Retinal pigment epithelial cell (primary cell): Measurements from ENCODE around the gene SMPX.
A peak's percentile ranks its signal among the peaks of the same experiment; 100 is the strongest.

ENCODE experiments used
- DNase-seq: peaks from one replicate; pipeline ENCODE4 v3.0.0-alpha.2; 2010; ENCODE audit warnings: low read depth
- H3K4me3 ChIP-seq: 2 replicates; pipeline ENCODE4 v1.5.1; 2011; ENCODE audit warnings: mild to moderate bottlenecking, low read length, control low read depth, moderate library complexity
- TF ChIP-seq, protein P1 (sequence below): conservative IDR thresholded peaks from 2 replicates; pipeline ENCODE4 v1.5.1; 2011; ENCODE audit warnings: low read depth, low read length, control low read depth, inconsistent platforms

SMPX gene

DNA sequence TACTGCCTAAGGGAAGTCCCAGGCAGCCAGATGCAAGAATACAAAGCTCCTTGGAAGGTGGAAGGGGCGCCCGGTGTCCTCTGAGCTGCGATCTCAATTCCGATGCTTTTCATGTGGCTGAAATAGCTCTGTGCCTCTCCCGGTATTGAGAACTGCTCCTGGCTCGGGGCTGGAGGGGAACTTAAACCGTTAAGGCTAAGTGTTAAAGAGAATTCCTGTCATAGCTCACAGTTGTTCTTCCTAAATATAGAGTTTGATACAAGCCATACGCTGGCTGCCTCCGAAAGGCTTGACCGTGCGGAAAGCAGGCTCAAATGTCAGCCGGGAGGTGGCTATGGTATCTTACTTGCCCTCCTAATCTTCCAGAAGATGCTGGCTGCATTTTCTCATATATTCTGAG lies at the start of gene SMPX:
TSS of gene SMPX (minus strand) at position 157 of the 400 bp plus-strand sequence. CDS start 3,826 bp downstream, outside the sequence.
- TF ChIP-seq, protein P1, sequence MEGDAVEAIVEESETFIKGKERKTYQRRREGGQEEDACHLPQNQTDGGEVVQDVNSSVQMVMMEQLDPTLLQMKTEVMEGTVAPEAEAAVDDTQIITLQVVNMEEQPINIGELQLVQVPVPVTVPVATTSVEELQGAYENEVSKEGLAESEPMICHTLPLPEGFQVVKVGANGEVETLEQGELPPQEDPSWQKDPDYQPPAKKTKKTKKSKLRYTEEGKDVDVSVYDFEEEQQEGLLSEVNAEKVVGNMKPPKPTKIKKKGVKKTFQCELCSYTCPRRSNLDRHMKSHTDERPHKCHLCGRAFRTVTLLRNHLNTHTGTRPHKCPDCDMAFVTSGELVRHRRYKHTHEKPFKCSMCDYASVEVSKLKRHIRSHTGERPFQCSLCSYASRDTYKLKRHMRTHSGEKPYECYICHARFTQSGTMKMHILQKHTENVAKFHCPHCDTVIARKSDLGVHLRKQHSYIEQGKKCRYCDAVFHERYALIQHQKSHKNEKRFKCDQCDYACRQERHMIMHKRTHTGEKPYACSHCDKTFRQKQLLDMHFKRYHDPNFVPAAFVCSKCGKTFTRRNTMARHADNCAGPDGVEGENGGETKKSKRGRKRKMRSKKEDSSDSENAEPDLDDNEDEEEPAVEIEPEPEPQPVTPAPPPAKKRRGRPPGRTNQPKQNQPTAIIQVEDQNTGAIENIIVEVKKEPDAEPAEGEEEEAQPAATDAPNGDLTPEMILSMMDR = no peak
- no peak within 1 kb of the TSS for H3K4me3 ChIP-seq
- DNase-seq = no peak

DNA sequence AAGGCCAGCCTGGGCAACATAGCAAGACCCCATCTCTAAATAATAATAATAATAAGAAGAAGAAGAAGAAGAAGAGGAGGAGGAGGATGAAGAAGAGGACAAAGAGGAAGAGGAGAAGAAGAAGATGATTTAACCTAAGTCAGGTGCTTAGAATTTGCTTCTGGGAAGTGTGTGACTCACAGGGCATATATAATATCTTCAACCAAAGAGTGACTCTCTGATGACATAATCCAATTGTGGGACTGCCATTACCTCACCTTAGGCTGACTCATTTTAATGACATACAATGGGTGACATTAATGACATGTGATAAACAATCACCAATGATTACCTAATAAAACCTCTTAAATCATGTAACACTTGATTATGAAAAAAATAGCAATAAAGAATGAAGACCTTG lies 48.8 kb upstream of the SMPX start:
- TF ChIP-seq, protein P1 = no peak
- no peak overlapping the region for H3K4me3 ChIP-seq
- no peak for DNase-seq

DNA sequence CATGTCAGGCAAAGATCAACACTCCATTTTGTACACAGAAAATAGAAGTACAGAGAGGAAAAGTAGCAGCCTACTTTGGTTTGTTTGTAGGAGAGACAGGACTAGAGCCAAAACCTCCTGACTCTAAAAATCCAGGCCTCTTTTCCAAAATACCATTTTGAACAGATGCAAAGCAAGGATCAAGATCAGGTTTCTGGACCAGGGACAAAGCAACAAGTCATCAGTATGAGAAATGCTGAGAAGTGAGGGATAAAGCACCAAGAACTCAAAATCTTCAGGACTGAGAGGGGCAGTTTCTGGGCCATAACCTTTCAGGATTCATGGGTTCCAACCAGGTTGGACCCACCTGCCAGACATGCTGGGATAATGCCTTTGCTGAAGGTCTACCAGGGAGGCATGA lies 44.9 kb upstream of the SMPX start:
- TF ChIP-seq, protein P1 = no peak
- no peak overlapping the region for H3K4me3 ChIP-seq
- no peak for DNase-seq

DNA sequence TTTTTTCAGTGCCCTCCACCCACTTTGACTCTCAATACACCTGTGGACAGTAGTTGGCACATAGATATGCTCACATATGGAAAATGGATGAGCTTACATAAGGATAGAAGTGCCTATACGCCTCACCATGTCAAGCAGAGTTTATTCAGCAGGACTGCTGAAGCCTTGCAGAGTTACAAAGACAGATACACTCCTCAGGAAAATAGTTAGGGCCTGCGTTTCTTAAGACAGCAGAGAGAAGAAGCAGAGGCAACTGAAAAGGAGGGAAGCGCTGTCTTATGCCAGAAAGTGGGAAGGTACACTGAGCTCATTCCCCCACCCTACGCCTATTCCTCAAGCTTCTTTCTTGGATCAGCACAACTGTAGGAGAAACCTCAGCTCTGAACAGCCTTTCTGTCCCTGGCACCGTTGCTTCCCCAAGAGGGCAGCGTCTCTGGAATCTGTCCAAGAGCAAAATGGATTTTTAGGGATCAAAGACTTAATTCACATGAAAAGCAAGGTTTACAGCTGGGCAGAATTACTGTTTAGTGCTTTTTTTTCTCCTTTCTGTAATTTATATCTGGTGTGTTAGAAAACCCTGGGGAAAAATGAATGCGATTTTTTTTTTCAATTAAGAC lies 44.2 kb upstream of the SMPX start:
- TF ChIP-seq, protein P1 = no peak
- no peak overlapping the region for H3K4me3 ChIP-seq
- DNase-seq = peak; percentile 63

DNA sequence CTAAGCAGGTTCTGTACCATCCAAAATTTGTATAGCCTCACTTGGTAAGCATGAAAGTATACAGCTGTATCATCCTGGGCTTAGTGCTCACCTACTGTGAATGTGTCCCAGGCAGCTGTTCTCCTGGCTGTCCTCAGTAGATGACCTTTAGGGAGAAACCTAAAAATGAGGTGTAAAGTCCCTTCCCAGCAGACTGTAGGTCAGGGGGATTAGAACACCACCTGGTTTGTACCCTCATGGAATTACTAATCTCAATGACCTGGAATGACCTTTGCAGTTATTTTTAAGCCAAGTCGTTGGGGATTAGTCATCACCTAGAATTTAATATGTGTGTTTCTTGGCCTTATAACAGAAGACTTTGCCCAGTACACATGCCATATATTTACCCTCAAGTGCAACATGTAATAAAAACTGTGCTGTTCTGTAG lies 42.4 kb upstream of the SMPX start:
- DNase-seq = peak; percentile 76
- H3K4me3 ChIP-seq = no peak overlapping the region
- TF ChIP-seq, protein P1 = no peak

DNA sequence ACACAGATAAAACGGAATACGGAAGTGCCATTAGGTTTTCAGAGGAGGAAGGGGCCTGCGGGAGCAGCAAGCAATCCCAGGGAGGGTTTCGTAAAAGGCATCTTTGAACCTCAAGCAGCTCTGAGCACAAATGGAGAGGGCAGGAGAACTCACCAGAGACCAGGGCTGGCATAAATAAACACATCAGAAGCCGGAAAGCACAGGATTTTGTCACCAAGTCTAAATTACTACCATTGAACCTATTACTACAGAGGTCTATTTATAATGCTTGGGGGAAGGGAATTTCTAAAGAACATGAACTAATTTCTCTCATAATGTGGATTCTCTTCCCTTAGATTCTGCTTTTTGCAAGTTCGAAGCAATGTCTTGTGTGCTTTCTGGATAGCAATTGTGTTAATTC lies 41.9 kb upstream of the SMPX start:
- DNase-seq = no peak
- TF ChIP-seq, protein P1 = no peak
- H3K4me3 ChIP-seq = no peak overlapping the region

DNA sequence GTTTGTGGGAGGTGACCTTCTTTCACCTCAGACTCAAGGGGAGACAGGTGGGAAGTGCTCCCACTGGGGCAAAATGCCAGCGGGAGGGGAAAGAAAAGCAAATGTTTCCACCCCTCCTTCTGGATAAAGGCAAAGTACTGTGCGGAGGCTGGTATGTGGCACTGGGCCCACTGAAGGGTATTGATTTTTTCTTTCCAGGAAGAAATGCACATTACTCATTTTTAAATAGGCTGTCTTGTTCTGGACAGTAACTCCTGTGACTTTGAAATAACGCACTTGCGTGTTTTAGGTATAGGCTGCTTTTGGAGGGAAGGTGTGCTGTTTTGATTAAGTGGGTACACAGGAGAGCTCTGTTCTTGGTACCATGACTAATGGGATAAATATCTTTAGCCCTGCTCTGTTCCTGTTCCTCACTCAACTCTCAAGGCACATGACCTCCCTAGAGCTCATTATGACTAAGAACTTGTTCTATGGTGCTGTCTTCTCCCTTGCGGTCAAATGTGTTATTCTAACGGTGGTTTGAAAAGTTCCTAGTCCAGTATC lies 40.8 kb upstream of the SMPX start:
- peak; percentile 92 for DNase-seq
- H3K4me3 ChIP-seq = no peak overlapping the region
- TF ChIP-seq, protein P1 = peak; percentile 6
